Testis (tissue), 3 donors: ENCODE data around the gene SLC1A6. TPM values are rescaled to one million over a fixed set of nuclear protein-coding genes. Genes with fewer than 3 reads are reported as not detected.

Source experiments
- DNase-seq: peaks from one replicate; pipeline ENCODE4 v3.0.0-alpha.2; 2019
- H3K27ac ChIP-seq, 2 donors: fragments of 200-600 bp; sonication (generic); one replicate each; pipeline ENCODE4 v1.5.1; 2019
- H3K27me3 ChIP-seq: fragments of 200-600 bp; sonication (generic); one replicate; pipeline ENCODE4 v1.5.1; 2019
- H3K36me3 ChIP-seq: fragments of 200-600 bp; sonication (generic); one replicate; pipeline ENCODE4 v1.5.1; 2017; ENCODE audit warnings: low read depth; ENCODE audit errors: missing control alignments
- H3K4me1 ChIP-seq: fragments of 200-600 bp; sonication (generic); one replicate; pipeline ENCODE4 v1.5.1; 2019
- H3K4me3 ChIP-seq, 2 donors: fragments of 200-600 bp; sonication (generic); one replicate each; pipeline ENCODE4 v1.5.1; 2017 to 2019
- H3K9me3 ChIP-seq: fragments of 200-600 bp; sonication (generic); one replicate; pipeline ENCODE4 v1.5.1; 2017
- CTCF ChIP-seq, 3 experiments: fragments of 450-650 bp in 2 of 3; fragments of 200-600 bp in 1 of 3; sonication (generic) in 1 of 3; IDR thresholded peaks; one replicate each; pipeline ENCODE4 v1.5.1; 2016 to 2019; ENCODE audit warnings: antibody characterized with exemption in 3 of 3, mild to moderate bottlenecking in 2 of 3, moderate library complexity in 1 of 3
- POLR2A ChIP-seq: fragments of 450-650 bp; IDR thresholded peaks from one replicate; pipeline ENCODE4 v1.6.1; 2017; ENCODE audit warnings: antibody characterized with exemption, mild to moderate bottlenecking, moderate library complexity
- WGBS, 2 donors: methylation state at CpG; one replicate each; pipeline ENCODE4 v1.1.5; 2018; 5-methylcytosine and 5-hydroxymethylcytosine counted together
- intact Hi-C: fragments of 100-400 bp; cut with DNase I; formaldehyde crosslinking; loops from one replicate; pipeline ENCODE4 v1.15.1; 2023; ENCODE audit warnings: low total_unique reads
- polyA plus RNA-seq: library from polyadenylated mRNA; stranded (reverse); fragments of 350-450 nt; fragmentation: Illumina TruSeq; extraction: RNeasy Lipid Tissue Mini Kit (QIAGEN cat#74804); gene quantifications from one replicate; pipeline ENCODE4 v1.2.3, GENCODE V29; 2014; ENCODE audit warnings: low read depth, low replicate concordance; ENCODE audit not compliant: insufficient read depth
- total RNA-seq, 2 donors: library from RNA; depleted of rRNA; stranded (reverse); fragments of >200 nt; gene quantifications; one replicate each; pipeline ENCODE4 v1.2.3, GENCODE V29; 2016

Gene SLC1A6
- total and polyA plus RNA-seq, 3 donors from 2014 or later: 78.6 to 336 (median 335) TPM

- H3K27me3 ChIP-seq: no peaks in the 10 kb centered on the region
- intact Hi-C loops: no loop called here
- 95% methylated on average over 11 to 14 of the region's 14 CpGs for WGBS, 2 donors
Measured at GRCh38 chr19:14968247-14968646, 11.4 kb downstream of the SLC1A6 start.

GRCh38 chr19:14961956-14962685, 17.5 kb downstream of the SLC1A6 start:
- no peaks in the 10 kb centered on the region for H3K27me3 ChIP-seq
- intact Hi-C loops: no loop called here
- no peak overlapping the region for H3K4me3 ChIP-seq
- H3K4me1 ChIP-seq: peaks cover under 1% of the 10 kb centered on the region
- no peaks in the 10 kb centered on the region for H3K9me3 ChIP-seq
- no peak for DNase-seq
- 91 to 96% methylated on average over 18 to 24 of the region's 24 CpGs for WGBS, 2 donors
- no peaks in the 10 kb centered on the region for H3K36me3 ChIP-seq
- H3K27ac ChIP-seq: no peak overlapping the region
- TF ChIP-seq POLR2A (no peak), CTCF (IDR thresholded peaks at IDR 0.05) (no peak)

More at GRCh38 chr19:14968247-14968646, 11.4 kb downstream of the SLC1A6 start:
- no peaks in the 10 kb centered on the region for H3K36me3 ChIP-seq
- no peak for DNase-seq
- TF ChIP-seq POLR2A (no peak), CTCF (IDR thresholded peaks at IDR 0.05) (no peak)
- no peak overlapping the region for H3K4me3 ChIP-seq
- H3K9me3 ChIP-seq: no peaks in the 10 kb centered on the region
- H3K4me1 ChIP-seq: peaks cover 4% of the 10 kb centered on the region
- H3K27ac ChIP-seq: no peak overlapping the region

GRCh38 chr19:14959263-14959662, 20.4 kb downstream of the SLC1A6 start:
- DNase-seq: no peak
- Histone ChIP-seq H3K27me3 (no peaks in the 10 kb centered on the region), H3K27ac (no peak overlapping the region), H3K4me1 (no peaks in the 10 kb centered on the region), H3K36me3 (no peaks in the 10 kb centered on the region), H3K9me3 (no peaks in the 10 kb centered on the region), H3K4me3 (no peak overlapping the region)
- TF ChIP-seq CTCF (IDR thresholded peaks at IDR 0.05): no peak
- no peak for TF ChIP-seq POLR2A
- WGBS, 2 donors: 28 to 79% methylated on average over 1 of the region's 1 CpG
- intact Hi-C loops: no loop called here

GRCh38 chr19:14957464-14957863, 22.2 kb downstream of the SLC1A6 start:
- WGBS, 2 donors: 78 to 97% methylated on average over 3 of the region's 3 CpGs
- Histone ChIP-seq H3K27me3 (no peaks in the 10 kb centered on the region), H3K4me1 (no peaks in the 10 kb centered on the region), H3K4me3 (no peak overlapping the region), H3K36me3 (no peaks in the 10 kb centered on the region), H3K9me3 (no peaks in the 10 kb centered on the region), H3K27ac (no peak overlapping the region)
- intact Hi-C loops: no loop called here
- DNase-seq: no peak
- TF ChIP-seq CTCF (IDR thresholded peaks at IDR 0.05) (no peak), POLR2A (no peak)
